GM21360 (cell line): ENCODE data around the gene CNIH4.
"Not testable (repeated sequence)": the region's sequence is repeated elsewhere in the genome, so short reads cannot be mapped to it uniquely, and the experiment has no call there.

ENCODE experiments used
- ATAC-seq: cut with Tn5 transposase; IDR thresholded peaks from one replicate; pipeline ENCODE4 v1.9.1; 2021; ENCODE audit warnings: mild to moderate bottlenecking, moderate library complexity; ENCODE audit not compliant: unreplicated experiment

Gene CNIH4

DNA sequence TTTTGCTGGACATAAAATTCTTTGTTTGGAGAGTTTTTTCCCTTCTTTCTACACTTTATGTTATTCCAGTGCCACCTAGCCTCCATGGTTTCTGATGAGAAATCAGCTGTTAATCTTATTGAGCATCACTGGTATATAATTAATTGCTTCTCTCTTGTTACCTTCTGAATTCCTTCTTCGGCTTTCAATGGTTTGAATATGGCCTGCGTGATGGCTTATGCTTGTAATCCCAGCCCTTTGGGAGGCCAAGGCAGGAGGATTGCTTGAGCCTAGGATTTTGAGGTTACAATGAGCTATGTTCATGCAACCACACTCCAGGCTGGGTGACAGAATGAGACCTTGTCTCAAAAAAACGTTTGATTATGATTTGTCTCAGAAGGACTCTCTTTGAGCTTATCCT lies 13.0 kb upstream of the CNIH4 start:
- ATAC-seq, result no peak

DNA sequence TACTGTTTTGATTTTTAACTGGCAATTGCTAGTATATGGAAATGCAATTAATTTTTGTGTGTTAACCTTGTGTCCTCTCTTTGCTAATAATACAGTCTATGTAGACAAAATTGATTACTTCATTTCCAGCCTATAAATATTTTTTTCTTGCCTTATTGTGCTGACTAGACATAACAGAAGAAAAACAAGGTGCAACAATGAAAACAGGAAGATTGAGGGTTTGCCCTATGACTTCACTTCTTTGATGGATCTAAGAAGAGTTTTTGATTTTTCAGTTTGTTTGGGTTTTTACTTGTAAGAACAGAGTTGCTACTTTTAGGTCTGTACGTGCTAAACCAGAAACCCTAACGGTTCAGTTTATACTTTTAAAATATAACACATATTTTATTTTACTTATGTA lies 8.5 kb upstream of the CNIH4 start:
- ATAC-seq, result no peak

- not testable (repeated sequence) for ATAC-seq
Observed at GRCh38 chr1:224349716-224350115, 7.0 kb upstream of the CNIH4 start.

- ATAC-seq, result not testable (repeated sequence)
Observed at GRCh38 chr1:224352436-224353085, 4.1 kb upstream of the CNIH4 start.

- ATAC-seq, result no peak
Observed at GRCh38 chr1:224353975-224354925, 2.4 kb upstream of the CNIH4 start.

- ATAC-seq, result no peak
Observed at GRCh38 chr1:224357626-224358124, 996 bp downstream of the CNIH4 start.

GRCh38 chr1:224358237-224358636 lies 1.6 kb downstream of the CNIH4 start:
- ATAC-seq, result no peak

DNA sequence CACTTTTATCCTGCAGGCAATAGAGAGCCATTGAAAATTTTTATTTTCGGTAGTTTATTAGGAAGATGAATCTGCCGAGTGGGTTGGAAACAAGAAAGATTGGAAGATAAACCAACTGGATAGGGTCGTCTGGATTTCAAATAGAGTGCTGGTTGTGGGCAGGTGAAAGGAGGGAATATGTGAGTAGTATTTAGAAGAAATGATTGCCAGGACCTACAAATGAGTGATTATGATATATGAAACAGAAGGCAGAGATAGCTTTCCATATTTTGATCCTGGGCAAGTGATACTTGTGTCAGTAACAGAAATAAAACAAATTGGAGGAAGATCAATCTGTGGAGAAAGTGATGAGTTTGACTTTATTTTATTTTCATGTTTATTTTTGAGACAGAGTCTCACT lies 2.5 kb downstream of the CNIH4 start:
- no peak for ATAC-seq

- peak; percentile 89 for ATAC-seq
Observed at GRCh38 chr1:224368409-224368808, 11.7 kb downstream of the CNIH4 start.

- ATAC-seq, result no peak
Observed at GRCh38 chr1:224373008-224373590, 16.4 kb downstream of the CNIH4 start.

DNA sequence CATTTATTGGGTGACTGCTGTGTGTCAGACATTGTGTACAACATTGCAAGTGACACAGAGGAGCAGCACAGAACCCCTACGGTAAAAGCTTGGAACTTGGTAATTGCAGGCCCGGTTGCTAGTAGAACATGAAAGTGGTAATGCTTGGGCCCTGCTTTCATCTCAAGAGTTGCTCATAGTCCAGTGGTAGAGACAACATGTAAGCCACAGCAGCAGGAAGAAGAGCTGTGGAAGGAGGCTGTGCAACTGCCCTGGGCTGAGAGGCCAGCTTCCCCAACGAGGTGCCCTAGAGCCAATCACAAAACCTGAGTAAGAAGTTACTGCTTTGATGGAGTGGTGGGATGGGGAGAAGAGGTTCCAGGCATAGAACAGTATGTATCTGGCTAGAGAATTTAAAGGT lies 18.4 kb downstream of the CNIH4 start:
- ATAC-seq, result no peak

DNA sequence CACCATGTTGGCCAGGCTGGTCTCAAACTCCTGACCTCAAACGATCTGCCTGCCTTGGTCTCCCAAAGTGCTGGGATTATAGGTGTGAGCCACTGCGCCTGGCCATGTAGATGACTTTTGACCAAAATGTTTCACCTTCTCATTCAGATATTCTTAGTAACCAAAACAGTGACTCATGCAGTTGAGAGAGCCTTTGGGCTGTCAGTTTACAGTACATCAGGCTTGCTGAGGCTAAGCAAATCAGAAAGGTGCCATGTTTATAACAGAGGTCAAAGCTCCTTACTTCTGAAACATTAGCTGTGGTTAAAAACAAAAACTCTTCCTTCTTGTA lies 21.0 kb downstream of the CNIH4 start:
- peak; percentile 65 for ATAC-seq

GRCh38 chr1:224378855-224379631 lies 22.4 kb downstream of the CNIH4 start:
- ATAC-seq, result peak; percentile 37

- ATAC-seq, result peak; percentile 61
Observed at GRCh38 chr1:224380003-224380402, 23.3 kb downstream of the CNIH4 start.

DNA sequence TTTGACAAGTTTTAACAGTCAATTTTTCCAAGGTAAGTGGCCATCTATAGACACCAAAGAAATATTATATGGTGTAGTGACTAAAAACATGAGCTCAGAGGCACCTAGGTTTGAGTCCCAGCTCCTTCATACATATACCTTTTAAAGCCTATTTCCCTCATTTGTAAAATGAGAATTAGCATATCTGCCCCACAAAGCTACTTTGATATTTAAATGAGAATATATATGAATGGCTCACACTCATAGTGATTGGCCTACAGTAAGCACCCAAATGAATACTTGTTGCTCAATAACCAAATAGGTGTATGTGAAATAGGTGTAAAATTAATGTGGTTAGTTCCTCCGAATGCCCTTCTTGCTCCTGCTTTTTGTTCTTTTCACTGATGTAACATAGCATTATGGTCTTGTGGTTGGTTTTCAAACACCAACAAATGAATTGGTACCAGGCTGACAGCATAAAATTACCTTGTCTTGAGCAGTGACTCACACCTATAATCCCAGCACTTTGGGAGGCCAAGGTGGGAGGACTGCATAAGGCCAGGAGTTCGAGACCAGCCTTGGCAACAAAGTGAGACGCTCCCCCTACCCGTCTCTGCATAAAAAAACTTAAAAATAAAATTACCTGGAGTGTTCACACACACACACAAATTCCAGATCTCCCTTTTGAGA lies 25.3 kb downstream of the CNIH4 start:
- ATAC-seq, result no peak

DNA sequence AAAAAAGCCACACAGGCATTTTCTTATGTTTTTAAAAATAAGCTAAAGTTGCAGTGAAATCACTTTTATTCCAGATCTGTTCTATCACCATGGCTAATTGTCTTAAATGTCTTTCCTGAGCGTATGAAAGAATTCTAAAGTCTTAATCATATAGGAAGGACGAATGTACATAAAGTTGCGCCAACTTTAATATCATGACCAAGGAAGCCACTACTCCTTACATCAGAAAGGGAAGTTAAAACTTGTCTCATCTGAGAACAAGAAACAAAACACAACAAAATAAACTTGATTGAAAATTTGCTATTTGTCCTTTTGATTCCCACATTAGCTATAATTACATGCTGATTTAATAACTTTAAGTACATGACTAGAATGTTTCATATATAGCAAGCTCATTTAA lies 26.5 kb downstream of the CNIH4 start:
- no peak for ATAC-seq

DNA sequence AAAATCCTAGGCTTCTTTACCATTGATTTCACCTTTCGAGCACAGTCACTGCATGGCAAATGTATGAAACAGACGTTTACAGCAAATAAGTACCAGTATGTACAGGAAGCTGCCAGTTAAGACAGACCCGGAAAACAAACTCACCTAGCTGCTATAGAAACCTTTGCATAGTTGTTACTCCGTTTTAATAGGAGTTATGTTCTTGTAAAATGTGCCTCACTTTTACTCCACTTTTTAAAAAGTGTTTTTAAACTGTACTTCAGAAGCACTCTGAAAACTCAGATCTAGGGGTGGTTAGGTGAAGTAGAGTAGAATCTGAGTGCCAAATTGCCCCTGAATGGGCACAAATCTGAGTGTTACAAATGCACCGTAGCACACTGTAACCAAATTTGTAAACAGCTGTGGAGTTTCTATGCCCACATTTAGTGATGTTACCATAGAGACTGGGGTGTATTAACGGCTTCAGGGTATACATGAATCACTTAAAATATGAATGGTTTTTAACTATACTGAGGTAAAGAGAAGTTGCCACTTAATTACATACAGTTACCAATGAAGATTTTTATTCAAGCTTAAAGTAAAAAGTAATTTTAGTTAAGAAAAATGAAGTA lies 30.7 kb downstream of the CNIH4 start:
- ATAC-seq, result no peak

DNA sequence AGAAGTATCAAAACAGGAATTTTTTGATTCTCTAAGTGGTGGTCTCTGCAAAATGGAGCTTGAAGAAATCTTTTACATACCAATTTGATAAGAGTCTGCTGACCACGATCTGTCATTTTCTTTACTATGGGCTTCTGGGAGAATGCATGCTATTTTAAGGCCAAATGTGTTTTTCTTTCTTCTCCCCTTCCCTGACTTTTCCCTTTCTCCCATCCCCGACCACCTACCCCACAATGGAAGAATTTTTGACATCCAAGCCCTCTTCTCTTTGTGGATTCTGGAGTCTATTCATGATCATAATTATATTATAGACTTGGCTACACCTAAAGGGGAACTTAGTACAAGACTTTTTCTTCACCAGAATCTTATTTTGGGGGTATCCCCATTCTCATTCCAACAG lies 31.3 kb downstream of the CNIH4 start:
- ATAC-seq, result no peak

GRCh38 chr1:224390517-224390916 lies 33.8 kb downstream of the CNIH4 start:
- no peak for ATAC-seq
